Measurements from ENCODE around the gene DIDO1.
"Not testable (repeated sequence)": the region's sequence is repeated elsewhere in the genome, so short reads cannot be mapped to it uniquely, and the experiment has no call there.

DIDO1 gene

DNA sequence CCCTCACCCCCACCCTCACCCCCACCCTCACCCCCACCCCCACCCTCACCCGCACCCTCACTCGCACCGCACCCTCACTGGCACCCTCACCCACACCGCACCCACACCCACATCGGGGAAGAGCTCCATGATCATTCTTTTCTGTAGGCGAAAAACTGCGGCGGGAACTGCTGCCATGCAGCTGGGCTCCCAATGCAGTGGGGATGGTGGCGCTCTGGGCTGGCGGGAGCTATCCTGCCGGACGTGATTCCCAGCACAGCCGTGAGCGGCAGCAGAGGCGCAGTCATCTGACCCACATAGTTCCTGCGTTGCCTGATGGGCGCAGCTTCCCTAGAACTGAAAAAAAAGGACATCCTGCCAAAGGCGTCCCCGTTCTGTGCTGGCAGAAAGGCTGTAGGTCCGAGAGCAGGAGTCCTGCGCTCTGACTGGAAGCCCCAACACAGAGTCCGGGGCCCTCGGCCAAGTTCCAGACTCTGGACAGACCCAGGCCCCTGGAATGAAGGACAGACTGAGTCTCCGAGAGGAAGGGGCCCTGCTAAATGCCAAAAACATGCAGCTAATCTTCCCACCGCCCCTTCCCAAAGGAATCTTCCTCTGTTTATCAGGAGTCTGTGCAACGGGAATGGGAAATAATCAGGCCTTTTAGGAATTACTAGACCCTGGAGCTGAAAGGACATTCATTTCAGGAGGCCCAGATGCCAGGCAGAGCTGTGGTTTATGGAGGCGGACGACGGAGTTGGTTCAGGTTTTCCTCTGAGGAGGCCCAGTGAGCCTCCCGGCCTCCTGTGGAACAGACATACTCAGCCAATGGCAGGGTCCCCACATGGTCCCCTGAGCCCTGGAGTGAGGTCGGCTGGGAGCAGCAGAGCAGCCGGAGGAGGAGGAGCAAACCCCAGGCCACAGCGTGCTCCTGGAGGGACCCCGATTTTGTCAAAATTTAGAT lies 50.6 kb downstream of the DIDO1 start:
- no peak for DNase-seq

DNA sequence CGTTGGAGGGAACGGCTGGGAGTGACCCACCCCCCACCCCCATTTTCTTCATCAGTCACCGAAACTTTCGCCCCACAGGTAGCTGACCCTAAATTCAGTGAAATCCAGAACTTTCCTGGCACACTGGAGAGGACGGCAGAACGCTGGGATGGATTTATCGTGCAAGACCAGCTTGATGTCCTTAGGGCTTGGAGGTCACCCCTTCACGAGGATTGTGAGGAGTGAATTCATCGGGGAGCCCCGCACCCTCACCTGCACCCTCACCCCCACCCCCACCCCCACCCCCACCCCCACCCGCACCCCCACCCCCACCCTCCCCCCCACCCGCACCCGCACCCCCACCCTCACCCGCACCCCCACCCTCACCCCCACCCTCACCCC lies 51.4 kb downstream of the DIDO1 start:
- DNase-seq = no peak

DNA sequence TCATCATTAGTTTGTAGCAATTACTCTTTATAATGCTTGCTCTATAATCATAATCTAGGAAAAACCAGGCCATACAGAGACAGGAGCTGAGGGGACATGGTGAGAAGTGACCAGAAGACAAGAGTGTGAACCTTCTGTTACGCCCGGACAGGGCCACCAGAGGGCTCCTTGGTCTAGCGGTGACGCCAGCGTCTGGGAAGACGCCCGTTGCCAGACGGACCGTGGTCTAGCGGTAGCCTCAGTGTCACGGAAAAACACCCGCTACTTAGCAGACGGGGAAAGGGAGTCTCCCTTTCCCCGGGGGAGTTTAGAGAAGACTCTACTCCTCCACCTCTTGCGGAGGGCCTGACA lies 52.6 kb downstream of the DIDO1 start:
- peak; percentile 35 for DNase-seq

DNA sequence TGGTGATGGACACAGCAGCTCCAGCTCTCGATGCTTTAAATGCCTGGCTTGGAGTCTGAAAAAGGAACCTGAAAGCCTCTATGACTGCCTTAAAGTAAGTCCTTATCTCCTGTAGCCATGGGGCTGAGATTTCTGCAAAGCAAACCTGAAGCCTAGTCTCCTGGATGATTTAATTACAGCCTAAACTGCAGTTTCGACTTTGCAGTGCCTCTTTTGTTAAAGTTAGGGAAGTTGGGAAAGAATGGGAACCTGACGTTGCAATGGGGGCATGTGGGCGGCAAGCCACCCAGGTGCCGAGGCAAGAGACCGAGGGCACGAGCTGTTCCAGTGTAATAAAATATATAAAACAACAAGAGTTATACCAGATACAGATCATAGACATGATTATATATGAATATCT lies 53.0 kb downstream of the DIDO1 start:
- DNase-seq = no peak

DNA sequence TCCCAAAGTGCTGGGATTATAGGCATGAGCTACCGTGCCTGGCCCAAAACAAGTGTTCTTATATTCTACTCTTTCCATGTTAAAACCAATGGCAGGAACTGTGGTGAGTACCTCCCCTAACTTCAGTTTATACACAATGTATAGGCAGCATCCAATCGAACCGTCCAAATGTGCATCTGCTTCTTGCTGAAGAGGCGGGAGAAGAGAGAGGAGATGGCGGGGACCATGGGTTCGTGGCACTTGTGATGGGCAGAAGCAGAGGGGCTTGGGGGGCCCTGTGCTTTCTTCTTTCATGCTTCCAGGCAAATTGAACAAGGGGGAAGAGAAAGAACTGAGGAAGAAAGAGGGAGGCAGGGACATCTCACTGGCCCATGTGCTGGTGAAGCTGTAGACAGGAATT lies 53.4 kb downstream of the DIDO1 start:
- no peak for DNase-seq

DNA sequence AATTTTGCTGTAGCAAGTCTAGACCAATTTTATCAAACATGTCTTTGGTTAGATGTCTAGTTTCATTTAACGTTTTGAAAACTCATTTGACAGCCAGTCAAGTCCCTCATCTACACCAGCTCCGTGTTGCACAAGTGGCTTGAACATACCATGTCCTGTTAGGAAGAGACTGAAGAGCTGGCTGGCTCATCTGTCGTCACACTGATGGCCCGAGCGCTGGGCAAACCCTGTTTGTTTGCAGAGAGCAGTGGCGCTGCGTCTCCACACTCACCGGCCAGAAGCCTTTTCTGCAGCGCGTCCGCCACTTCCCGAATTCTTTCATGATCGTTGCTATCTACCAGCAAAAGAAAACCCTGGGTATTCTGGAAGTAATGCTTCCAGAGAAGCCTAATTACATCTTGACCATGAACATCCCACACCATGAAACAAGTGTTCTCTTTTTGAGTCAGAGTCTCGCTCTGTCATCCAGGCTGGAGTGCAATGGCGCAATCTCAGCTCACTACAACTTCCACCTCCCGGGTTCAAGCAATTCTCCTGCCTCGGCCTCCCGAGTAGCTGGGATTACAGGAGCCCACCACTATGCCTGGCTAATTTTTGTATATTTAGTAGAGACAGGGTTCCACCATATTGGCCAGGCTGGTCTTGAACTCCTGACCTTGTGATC lies 54.0 kb downstream of the DIDO1 start:
- DNase-seq = no peak

DNA sequence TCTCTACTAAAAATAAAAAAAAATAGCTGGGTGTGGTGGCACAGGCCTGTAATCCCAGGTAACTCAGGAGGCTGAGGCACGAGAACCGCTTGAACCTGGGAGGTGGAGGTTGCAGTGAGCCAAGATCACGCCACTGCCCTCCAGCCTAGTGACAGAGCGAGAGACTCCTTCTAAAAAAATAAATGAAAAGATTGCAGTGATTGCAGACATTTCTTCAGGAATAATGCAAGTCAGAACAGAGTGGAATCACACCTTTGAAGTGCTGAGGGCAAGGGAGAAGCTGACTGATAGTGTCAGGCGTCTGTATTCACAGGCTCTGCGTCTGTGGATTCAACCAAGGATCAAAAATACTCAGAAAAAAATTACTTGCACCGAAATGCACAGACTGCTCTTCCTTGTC lies 62.1 kb downstream of the DIDO1 start:
- DNase-seq = no peak

DNA sequence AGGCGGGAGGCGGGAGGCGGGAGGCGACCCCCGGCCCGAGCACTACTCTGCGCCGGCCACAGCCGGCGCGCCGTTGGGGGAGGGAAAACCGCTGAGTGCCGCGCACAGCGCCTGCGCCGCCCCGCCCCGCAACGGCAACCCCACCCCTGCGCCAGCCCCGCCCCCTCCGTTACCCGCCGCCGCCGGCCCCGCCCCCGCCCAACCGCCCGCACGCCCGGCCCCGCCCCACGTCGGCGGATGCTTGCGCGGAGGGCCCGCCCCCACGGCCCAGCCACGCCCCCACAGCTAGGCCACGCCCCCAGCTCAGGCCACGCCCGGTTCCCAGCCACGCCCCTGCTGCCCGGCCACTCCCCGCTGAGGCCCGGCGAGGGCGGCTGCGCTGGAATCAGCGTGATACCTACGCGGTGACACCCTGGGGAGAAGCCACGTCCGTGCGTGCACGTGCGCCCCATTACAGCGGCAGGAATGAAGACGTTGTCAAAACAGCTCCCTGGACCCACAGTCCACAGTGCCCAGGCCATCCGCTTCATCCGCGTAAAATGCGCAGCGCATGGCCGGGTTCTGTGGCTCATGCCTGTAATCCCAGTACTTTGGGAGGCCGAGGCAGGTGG lies 64.5 kb downstream of the DIDO1 start, which contains the start of gene TCFL5:
Gene TCFL5, minus strand, starts transcription at position 97 of the 611 bp plus-strand sequence. CDS start 152 bp downstream, outside the sequence.
- DNase-seq = peak; percentile 85

DNA sequence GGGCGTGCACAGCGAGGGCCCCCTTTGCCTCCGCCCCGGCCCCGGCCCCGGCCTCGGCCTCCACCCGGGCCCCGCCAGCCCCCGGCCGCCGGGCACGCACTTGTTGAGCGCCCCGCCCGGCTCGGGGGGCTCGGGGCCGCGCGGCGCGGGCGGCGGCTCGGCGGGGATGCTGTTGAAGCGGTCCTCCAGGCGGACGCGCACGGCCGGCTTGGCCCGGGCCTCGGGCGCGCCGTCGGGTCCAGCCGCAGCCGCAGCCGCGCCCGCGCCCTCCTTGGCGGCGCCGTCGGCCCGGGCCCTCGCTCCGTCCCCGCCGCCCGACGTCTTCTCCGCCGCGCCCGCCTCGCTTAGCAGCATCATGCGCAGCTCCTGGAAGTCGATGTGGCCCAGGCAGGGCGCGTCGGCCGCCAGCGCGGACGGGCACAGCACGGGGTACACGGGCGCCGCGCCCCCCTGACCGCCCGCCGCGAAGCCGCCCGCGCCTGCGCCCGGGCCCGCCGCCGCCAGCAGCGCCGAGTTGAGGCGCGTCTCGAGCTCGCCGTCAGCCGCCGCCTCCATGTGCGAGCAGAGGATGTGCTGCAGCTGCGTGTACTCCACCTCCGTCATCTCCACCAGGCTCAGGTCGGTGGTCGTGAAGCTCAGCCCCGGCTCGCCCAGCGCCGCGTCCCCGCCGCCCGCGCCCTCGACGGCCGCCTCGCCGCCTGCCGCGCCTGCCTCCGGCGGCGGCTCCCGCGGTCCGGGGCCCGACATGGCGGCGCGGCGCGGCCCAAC lies 65.2 kb downstream of the DIDO1 start:
- peak; percentile 44 for DNase-seq

DNA sequence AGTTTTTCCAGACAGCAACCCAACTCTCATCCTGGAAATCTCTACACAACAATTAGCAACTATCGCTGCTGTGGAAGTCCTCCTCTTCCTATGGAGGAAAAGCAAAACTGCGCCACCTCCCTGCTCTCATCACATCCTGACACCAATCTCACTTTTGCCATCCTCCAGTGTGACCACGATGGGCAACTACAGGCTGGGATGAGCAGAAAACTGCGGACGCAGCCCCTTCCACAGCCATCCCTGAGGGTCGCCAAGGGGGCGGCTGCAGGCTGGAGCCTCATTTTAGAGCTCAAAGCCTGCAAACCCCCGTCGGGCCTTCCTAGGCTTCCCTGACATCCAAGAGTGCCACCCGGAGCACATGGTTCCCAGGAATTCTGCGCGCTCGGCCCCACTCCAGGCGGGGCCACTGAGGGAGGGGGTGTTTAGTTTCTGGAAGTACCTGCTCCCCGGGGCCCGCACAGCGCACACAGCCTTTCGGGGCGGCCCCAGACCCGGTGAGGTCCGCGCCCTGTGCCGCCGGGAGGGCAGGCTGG lies 65.8 kb downstream of the DIDO1 start:
- DNase-seq = no peak

DNA sequence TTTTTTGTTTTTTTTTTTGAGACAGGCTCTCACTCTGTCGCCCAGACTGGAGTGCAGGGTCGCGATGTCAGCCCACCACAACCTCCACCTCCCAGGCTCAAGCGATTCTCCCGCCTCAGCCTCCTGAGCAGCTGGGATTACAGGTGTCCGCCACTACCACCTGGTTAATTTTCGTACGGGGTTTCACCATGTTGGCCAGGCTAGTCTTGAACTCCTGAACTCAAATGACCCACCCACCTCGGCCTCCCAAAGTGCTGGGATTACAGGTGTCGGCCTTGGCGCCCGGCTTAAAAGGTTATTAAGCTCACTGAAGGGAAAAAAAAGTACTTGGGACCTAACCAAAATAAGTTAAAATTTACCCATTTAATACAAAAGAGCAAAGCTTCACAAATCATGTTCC lies 66.6 kb downstream of the DIDO1 start:
- DNase-seq = no peak

DNA sequence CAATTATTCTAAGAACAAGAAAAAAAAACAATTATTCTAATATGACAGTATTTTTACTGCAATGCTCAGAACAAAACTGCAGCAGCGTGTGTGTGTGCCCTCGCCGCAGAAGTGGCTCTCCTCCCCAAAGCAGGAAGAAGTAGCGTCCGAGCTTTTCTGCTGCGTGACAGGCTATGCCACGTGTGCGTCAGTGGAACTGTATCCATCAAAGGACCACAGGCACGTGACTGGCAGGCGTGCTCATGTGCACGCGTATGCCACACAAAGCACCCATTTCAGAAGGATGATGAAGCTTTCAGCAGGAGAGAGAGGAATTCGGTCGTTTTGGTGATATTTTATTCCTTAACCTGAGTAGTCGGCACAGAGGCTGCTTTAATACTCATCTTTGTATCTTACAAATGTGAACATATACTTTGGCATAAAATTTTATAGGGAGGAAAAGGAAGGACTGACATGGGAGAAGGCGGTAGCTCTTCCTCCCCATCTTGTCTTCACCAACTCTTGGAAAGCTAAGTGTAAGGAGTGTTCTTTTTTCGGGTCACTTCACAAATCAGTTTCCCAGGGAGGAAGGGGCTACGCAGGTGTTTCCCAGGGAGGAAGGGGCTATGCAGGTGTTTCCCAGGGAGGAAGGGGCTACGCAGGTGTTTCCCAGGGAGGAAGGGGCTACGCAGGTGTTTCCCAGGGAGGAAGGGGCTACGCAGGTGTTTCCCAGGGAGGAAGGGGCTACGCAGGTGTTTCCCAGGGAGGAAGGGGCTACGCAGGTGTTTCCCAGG lies 68.1 kb downstream of the DIDO1 start:
- no peak for DNase-seq

DNA sequence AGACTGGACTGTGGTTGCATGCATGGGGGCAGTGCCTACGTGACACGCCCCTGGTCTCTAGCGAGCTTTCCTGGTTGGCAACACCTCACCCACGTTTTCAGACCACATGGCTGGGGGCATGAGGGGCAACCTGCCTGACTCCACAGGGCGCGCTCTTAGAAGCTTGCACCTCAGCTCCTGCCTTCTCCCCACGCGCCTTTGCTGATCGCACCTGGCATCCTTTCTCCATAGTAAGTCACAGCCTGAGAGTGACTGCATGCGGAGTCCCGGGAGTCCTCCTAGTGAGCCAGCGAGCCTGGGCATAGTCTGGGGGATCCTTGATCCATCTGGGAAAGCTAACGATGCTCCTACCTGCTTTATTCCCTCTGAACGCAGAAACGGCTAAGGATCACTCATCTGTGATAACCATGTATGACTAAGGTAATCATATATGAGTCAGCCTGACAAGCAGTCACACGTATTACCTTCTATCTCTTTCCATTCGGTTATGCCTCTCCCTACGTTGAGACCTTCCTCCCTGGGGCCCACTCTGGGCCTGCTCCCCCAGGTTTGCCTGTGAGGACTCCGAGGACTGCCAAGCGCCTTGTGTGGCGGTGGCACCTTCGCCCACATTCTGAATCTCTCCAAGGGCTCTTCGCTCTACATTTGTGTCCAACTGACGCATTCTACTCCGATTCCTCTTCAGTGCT lies 69.2 kb downstream of the DIDO1 start:
- DNase-seq = no peak

DNA sequence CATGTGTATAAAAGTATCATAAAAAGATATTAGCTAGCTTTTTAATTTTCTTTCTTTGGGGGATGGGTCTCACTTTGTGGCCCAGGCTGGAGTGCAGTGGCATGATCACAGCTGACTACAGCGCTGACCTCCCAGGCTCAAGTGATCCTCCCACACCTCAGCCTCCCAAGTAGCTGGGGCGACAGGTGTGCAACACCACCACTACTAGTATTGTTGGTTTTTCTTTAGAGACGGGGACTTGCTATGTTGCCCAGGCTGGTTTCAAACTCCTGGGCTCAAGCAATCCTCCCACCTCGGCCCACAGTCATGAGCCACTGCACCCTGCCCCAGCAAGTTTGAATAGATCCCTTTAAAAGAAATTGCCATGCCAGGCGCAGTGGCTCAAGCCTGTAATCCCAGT lies 71.2 kb downstream of the DIDO1 start:
- no peak for DNase-seq

DNA sequence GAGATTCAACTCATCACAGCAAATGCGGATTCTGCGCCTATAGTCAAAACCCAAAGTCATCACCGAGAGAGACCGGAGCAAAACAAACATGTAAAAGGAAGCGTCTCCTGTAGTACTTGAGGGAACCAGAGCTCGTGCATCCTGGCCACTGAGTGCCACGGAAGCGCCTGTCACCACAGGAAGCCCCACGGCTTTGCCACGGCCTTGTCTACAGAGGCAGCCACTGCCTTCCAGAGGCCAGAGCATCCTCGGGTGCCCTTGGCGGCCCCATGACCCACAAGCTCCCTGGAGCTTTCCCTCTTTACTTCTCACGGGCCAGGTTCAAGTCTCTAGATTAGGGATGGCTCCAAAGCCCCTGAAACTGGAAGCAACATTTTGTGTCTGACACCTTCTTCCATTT lies 72.2 kb downstream of the DIDO1 start:
- DNase-seq = no peak

DNA sequence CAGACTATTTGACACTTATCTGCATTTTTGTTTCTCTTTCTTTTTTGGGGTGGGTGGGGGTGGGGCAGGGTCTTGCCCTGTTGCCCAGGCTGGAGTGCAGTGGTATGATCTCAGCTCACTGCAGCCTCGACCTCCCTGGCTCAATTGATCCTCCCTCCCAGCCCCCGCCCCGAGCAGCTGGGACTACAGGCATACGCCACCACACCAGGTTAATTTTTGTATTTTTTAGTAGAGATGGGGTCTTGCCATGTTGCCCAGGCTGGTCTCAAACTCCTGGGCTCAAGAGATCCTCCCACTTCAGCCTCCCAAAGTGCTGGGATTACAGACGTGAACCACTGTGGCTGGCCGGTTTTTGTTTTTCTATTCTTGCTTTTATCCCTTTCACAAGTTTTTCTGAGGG lies 73.0 kb downstream of the DIDO1 start:
- DNase-seq = not testable (repeated sequence)

DNA sequence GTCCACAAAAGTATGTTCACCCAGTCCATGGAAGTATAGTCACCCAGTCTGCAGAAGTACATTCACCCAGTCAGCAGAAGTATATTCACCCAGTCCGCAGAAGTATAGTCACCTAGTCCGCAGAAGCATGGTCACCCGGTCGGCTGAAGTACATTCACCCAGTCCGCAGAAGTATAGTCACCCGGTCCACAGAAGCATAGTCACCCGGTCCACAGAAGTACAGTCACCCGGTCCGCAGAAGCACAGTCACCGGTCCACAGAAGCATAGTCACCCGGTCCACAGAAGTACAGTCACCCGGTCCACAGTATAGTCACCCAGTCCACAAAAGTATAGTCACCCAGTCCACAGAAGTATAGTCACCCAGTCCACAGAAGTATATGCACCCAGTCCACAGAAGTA lies 73.5 kb downstream of the DIDO1 start:
- no peak for DNase-seq

DNA sequence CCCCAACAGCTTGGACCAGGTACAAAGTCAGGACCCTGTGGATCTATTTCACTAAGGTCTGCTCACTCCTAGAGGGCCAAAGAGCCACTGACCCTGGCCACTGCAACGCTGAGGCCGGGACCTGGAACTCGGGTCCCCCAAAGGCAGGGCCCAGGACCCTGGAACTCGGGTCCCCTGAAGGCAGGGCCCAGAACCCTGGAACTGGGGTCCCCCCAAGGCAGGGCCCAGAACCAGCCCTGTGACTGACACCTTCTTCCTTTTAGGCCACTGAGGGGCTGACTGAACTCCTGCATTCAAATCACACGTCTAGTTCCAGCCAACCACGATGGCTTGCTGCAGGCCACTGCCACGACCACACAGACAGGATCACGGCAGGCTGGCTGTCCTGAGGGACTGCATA lies 74.1 kb downstream of the DIDO1 start:
- no peak for DNase-seq

DNA sequence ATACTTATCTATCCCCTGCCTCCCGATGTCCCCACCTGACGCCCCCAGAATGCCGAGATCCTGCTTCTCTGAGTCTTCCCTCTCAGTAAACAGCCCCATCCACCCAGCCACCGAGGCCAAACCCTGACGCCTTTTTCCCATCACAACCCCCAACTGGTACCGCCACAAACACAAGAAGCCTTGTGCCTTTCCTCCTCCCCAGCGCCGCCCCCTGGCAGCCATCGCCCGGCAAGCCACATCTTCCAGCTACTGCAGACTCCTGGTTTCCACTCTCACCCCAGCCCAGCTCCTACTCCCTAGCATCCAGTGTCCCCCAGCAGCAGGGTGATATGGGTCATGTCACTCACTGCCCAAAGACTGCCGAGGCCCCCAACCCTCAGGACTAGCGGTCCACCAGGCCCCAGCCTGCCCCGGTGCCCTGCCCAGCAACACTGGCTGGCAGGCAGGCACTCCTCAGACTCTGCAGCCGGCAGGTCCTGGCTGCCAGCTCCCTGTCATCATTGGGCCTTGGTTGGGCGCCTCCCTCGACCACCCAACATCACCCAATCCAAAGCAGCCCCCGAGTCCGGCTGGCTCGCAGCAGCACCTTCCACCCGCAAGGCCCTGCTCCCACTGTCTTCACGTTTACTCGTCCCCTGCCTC lies 75.9 kb downstream of the DIDO1 start:
- no peak for DNase-seq

DNA sequence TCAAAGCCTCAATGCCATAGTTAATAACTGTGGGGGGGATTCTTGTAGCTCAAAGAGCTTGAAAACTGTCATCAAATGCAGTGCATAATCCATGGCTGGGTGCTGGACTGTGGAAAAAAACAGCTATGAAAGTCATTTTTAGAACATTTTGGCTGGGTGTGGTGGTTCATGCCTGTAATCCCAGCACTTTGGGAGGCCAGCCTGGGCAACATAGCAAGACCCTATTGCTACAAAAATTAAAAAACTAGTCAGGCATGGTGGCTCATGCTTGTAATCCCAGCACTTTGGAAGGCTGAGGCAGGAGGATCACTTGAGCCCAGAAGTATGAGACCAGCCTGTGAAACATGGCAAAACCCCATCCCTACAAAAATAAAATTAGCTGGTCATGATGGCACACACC lies 76.9 kb downstream of the DIDO1 start:
- DNase-seq = no peak

DNA sequence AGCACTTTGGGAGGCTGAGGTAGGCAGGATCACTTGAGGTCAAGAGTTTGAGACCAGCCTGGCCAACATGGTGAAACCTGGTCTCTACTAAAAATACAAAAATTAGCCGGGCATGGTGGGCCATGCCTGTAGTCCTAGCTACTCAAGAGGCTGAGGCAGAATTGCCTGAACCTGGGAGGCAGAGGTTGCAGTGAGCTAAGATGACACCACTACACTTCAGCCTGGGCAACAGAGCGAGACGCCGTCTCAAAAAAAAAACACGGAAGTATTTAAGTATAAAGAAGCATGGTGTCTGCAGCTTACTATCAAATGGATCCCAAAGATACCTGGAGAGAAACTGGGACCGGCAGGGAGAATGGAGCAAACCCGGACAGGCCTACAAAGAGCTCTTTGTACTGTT lies 77.4 kb downstream of the DIDO1 start:
- DNase-seq = not testable (repeated sequence)

Data from CD4-positive, alpha-beta T cell treated with Interleukin-6 for 4 hours (primary cell).